Measurements from ENCODE around the gene COQ4. TPM values are rescaled to one million over a fixed set of nuclear protein-coding genes. Genes with fewer than 3 reads are reported as not detected.

Gene COQ4
- total RNA-seq, 3 donors from 2014 or later (not counting 1 experiment from before 2014, with no cell fraction given) = 28.2 to 34.5 (median 30.4) TPM

GRCh38 chr9:128370752-128371629 lies 48.4 kb downstream of the COQ4 start, which contains the start of gene URM1:
Gene URM1, plus strand, starts transcription at chr9:128371374. Its CDS starts 7 bp downstream, at chr9:128371381.
- Histone ChIP-seq H3K36me3 (ENCODE audit: control insufficient read depth, insufficient read depth, low read length) (peaks cover 2% of the 10 kb centered on the region), H3K27ac (ENCODE audit: low read length) (peak within 1 kb of the TSS; percentile 82), H3K4me3 (ENCODE audit: low read length) (peak within 1 kb of the TSS; percentile 72), H3K4me1 (ENCODE audit: control insufficient read depth, insufficient read depth, low read length) (peaks cover 21% of the 10 kb centered on the region), H3K9me3 (ENCODE audit: control insufficient read depth, insufficient read depth, low read length) (no peaks in the 10 kb centered on the region), H3K27me3 (ENCODE audit: control insufficient read depth, insufficient read depth, low read length) (no peaks in the 10 kb centered on the region)
- peak within 1 kb of the TSS; percentile 96 for H3K4me3 Mint-ChIP-seq
- peak within 1 kb of the TSS; percentile 96 to 99 for H3K27ac Mint-ChIP-seq
- ATAC-seq (peak; percentile 94 to 99 (median 96)), DNase-seq (peak; percentile 95 to 98)
- TF ChIP-seq, protein P1, sequence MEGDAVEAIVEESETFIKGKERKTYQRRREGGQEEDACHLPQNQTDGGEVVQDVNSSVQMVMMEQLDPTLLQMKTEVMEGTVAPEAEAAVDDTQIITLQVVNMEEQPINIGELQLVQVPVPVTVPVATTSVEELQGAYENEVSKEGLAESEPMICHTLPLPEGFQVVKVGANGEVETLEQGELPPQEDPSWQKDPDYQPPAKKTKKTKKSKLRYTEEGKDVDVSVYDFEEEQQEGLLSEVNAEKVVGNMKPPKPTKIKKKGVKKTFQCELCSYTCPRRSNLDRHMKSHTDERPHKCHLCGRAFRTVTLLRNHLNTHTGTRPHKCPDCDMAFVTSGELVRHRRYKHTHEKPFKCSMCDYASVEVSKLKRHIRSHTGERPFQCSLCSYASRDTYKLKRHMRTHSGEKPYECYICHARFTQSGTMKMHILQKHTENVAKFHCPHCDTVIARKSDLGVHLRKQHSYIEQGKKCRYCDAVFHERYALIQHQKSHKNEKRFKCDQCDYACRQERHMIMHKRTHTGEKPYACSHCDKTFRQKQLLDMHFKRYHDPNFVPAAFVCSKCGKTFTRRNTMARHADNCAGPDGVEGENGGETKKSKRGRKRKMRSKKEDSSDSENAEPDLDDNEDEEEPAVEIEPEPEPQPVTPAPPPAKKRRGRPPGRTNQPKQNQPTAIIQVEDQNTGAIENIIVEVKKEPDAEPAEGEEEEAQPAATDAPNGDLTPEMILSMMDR (IDR thresholded peaks at IDR 0.05) = no peak
- peaks cover 29 to 30% of the 10 kb centered on the region in 2 donors for H3K4me1 Mint-ChIP-seq
- H3K9me3 Mint-ChIP-seq = no peaks in the 10 kb centered on the region
- under 1% methylated on average over 55 of the region's 55 CpGs for WGBS (ENCODE audit: insufficient coverage)
- H3K27me3 Mint-ChIP-seq (ENCODE audit: low read depth in 2 of 2) = peaks cover 0 to 2% of the 10 kb centered on the region in 2 donors
- intact Hi-C loops (cut with micrococcal nuclease) = loop anchor here (1.0 kb wide), 1 partner anchor 49 kb away; the partner anchor contains the start of genes COQ4 and TRUB2
- H3K36me3 Mint-ChIP-seq = no peaks in the 10 kb centered on the region

GRCh38 chr9:128371630-128372117 lies 49.0 kb downstream of the COQ4 start:
- no peaks in the 10 kb centered on the region for H3K36me3 Mint-ChIP-seq
- ATAC-seq = no peak

GRCh38 chr9:128372188-128372641 lies 49.6 kb downstream of the COQ4 start:
- Mint-ChIP-seq H3K4me3 (peak overlapping the region; percentile 96), H3K36me3 (no peaks in the 10 kb centered on the region), H3K27me3 (ENCODE audit: low read depth in 2 of 2) (no peaks in the 10 kb centered on the region), H3K9me3 (no peaks in the 10 kb centered on the region), H3K27ac (peak overlapping the region; percentile 96 to 99), H3K4me1 (peaks cover 29 to 31% of the 10 kb centered on the region in 2 donors)
- TF ChIP-seq, protein P1 (IDR thresholded peaks at IDR 0.05) = no peak
- Histone ChIP-seq H3K9me3 (ENCODE audit: control insufficient read depth, insufficient read depth, low read length) (no peaks in the 10 kb centered on the region), H3K36me3 (ENCODE audit: control insufficient read depth, insufficient read depth, low read length) (peaks cover 2% of the 10 kb centered on the region), H3K4me1 (ENCODE audit: control insufficient read depth, insufficient read depth, low read length) (peaks cover 21% of the 10 kb centered on the region), H3K4me3 (ENCODE audit: low read length) (no peak overlapping the region), H3K27ac (ENCODE audit: low read length) (no peak overlapping the region), H3K27me3 (ENCODE audit: control insufficient read depth, insufficient read depth, low read length) (no peaks in the 10 kb centered on the region)
- 28% methylated on average over 4 of the region's 4 CpGs for WGBS (ENCODE audit: insufficient coverage)
- ATAC-seq = no peak
- intact Hi-C loops (cut with micrococcal nuclease) = no loop called here
- no peak for DNase-seq

More at GRCh38 chr9:128371630-128372117, 49.0 kb downstream of the COQ4 start:
- Histone ChIP-seq H3K4me3 (ENCODE audit: low read length) (peak overlapping the region; percentile 72), H3K27ac (ENCODE audit: low read length) (peak overlapping the region; percentile 82), H3K9me3 (ENCODE audit: control insufficient read depth, insufficient read depth, low read length) (no peaks in the 10 kb centered on the region), H3K36me3 (ENCODE audit: control insufficient read depth, insufficient read depth, low read length) (peaks cover 2% of the 10 kb centered on the region), H3K27me3 (ENCODE audit: control insufficient read depth, insufficient read depth, low read length) (no peaks in the 10 kb centered on the region), H3K4me1 (ENCODE audit: control insufficient read depth, insufficient read depth, low read length) (peaks cover 21% of the 10 kb centered on the region)
- peak overlapping the region; percentile 96 to 99 for H3K27ac Mint-ChIP-seq
- no peaks in the 10 kb centered on the region for H3K9me3 Mint-ChIP-seq
- H3K4me3 Mint-ChIP-seq = peak overlapping the region; percentile 96
- no peak for DNase-seq
- under 1% methylated on average over 9 of the region's 10 CpGs for WGBS (ENCODE audit: insufficient coverage)
- intact Hi-C loops (cut with micrococcal nuclease) = loop anchor here (1.0 kb wide), 1 partner anchor 49 kb away; the partner anchor contains the start of genes COQ4 and TRUB2
- TF ChIP-seq, protein P1 (IDR thresholded peaks at IDR 0.05) = no peak
- H3K4me1 Mint-ChIP-seq = peaks cover 29 to 31% of the 10 kb centered on the region in 2 donors
- peaks cover 0 to 2% of the 10 kb centered on the region in 2 donors for H3K27me3 Mint-ChIP-seq (ENCODE audit: low read depth in 2 of 2)

Measured in natural killer cell (primary cell).